PC-9 (cell line): ENCODE measurements around the gene WNK1. TPM values are rescaled to one million over a fixed set of nuclear protein-coding genes. Genes with fewer than 3 reads are reported as not detected.

ENCODE experiments used
- BruUV-seq: library from RNA; stranded (reverse); fragments of 400-500 nt; replicated peaks from 2 replicates; lab custom pipeline; 2021; lab: Mats Ljungman, UMichigan
- CTCF ChIA-PET: fragments of 300-600 bp; sonication (Branson Sonifier 250); formaldehyde crosslinking; loops from one replicate; lab custom pipeline; 2022; ENCODE audit warnings: antibody characterized with exemption; lab: Charles Lee
- POLR2A ChIA-PET: fragments of 300-600 bp; sonication (Branson Sonifier 250); formaldehyde crosslinking; loops from one replicate; lab custom pipeline; 2022; ENCODE audit warnings: antibody characterized with exemption; ENCODE audit not compliant: unreplicated experiment; lab: Charles Lee
- DNase-seq, 2 experiments: peaks; one replicate each; pipeline versions ENCODE4 v3.0.0 to v3.0.0-alpha.2; 2015 to 2022; ENCODE audit warnings: mixed read lengths in 1 of 2
- H2AFZ ChIP-seq: fragments of 200-600 bp; sonication (generic); 2 replicates; pipeline ENCODE4 v1.8.1; 2017; ENCODE audit warnings: antibody characterized with exemption
- H3F3A ChIP-seq: fragments of 200-600 bp; sonication (generic); 2 replicates; pipeline ENCODE4 v1.8.1; 2017; ENCODE audit warnings: antibody characterized with exemption, mild to moderate bottlenecking, low read depth; ENCODE audit not compliant: insufficient read depth
- H3K27ac ChIP-seq: fragments of 200-600 bp; sonication (generic); 2 replicates; pipeline ENCODE4 v1.6.1; 2016; ENCODE audit warnings: mixed run types
- H3K27me3 ChIP-seq: fragments of 200-600 bp; sonication (generic); 2 replicates; pipeline ENCODE4 v1.6.1; 2016; ENCODE audit warnings: low read depth, mixed run types; ENCODE audit not compliant: insufficient read depth
- H3K36me3 ChIP-seq: fragments of 200-600 bp; sonication (generic); 2 replicates; pipeline ENCODE4 v1.6.1; 2016; ENCODE audit warnings: low read depth, mixed run types
- H3K4me1 ChIP-seq: fragments of 200-600 bp; sonication (generic); replicated peaks from 2 replicates; pipeline ENCODE4 v1.6.1; 2016; ENCODE audit warnings: mixed run types; ENCODE audit not compliant: insufficient read depth
- H3K4me2 ChIP-seq: fragments of 200-600 bp; sonication (generic); 2 replicates; pipeline ENCODE4 v1.6.1; 2017; ENCODE audit warnings: mixed run types
- H3K4me3 ChIP-seq: fragments of 200-600 bp; sonication (generic); 2 replicates; pipeline ENCODE4 v1.6.1; 2016; ENCODE audit warnings: mixed run types
- H3K79me2 ChIP-seq: fragments of 200-600 bp; sonication (generic); 2 replicates; pipeline ENCODE4 v1.6.1; 2017; ENCODE audit warnings: low read depth, mixed run types
- H3K9me2 ChIP-seq: fragments of 200-600 bp; sonication (generic); 2 replicates; pipeline ENCODE4 v1.8.1; 2017; ENCODE audit warnings: mild to moderate bottlenecking; ENCODE audit not compliant: insufficient read depth
- H3K9me3 ChIP-seq: fragments of 200-600 bp; sonication (generic); 2 replicates; pipeline ENCODE4 v1.8.1; 2016; ENCODE audit warnings: low read depth; ENCODE audit not compliant: insufficient read depth
- H4K20me1 ChIP-seq: fragments of 200-600 bp; sonication (generic); 2 replicates; pipeline ENCODE4 v1.8.1; 2017; ENCODE audit not compliant: insufficient read depth
- EZH2 ChIP-seq: fragments of 200-600 bp; sonication (generic); IDR thresholded peaks from 2 replicates; pipeline ENCODE4 v1.8.0; 2017; ENCODE audit warnings: antibody characterized with exemption, low read depth
- intact Hi-C: fragments of 100-400 bp; cut with micrococcal nuclease; formaldehyde crosslinking; loops from one replicate; pipeline ENCODE4 v1.10.0; 2022; ENCODE audit not compliant: unreplicated experiment
- total RNA-seq: library from RNA; stranded (reverse); gene quantifications from 2 replicates; pipeline ENCODE4 v1.2.3, GENCODE V29; 2021
- TF ChIP-seq, protein P1 (sequence below): fragments of 200-600 bp; sonication (generic); conservative IDR thresholded peaks from 2 replicates; pipeline ENCODE4 v1.6.1; 2017; ENCODE audit warnings: mixed run types, antibody characterized with exemption, mild to moderate bottlenecking, moderate library complexity

The WNK1 gene
- total RNA-seq, 1 experiment from 2014 or later, result 142 TPM

DNA sequence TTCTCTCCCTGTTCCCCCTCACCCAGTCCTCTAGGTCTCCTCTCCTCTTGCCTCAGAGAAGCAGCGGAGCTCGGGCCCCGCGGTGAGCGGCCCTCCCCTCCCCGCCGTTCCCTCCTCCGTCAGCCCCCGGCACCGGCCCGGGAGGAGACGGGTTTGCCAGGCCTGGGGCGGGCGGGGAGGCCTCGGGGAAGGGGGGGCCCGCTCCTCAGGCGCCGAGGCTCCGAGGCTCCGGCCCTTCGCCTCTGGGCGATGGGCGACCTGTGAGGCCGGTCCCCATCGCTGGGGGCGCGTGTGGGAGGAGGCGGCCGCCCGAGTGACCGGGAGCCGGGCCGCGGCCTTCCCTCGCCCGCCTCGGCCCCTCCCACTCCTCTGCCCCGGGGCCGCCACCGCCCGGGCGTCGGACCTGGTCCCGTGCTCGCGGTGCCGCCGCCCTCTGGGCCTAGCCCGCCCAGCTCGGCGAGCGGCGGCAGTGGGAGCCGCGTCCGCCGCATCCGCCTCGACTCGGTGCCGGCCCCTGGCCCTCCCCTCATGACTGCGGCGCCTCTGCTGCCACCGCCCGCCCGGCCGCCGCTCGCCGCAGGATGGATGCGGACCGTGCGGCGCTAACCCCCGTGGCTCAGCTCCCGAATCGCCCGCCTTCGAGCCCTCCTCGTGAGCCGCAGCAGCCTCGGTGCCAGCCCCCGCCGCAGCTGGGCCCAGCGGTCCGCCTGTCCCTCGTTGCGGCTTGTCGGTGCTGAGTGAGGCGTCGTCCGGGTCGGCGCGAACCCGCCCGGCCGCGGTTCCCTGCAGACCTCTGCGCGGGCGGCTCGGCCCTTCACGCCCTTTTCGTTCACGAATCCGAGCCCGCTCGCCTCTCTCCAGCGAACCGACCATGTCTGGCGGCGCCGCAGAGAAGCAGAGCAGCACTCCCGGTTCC lies 574 bp downstream of the WNK1 start:
- Histone ChIP-seq H3K9me3 (no peaks in the 10 kb centered on the region), H4K20me1 (peaks cover 43% of the 10 kb centered on the region), H3K27me3 (no peaks in the 10 kb centered on the region), H3K36me3 (no peaks in the 10 kb centered on the region), H3K79me2 (peaks cover 50% of the 10 kb centered on the region), H3K4me2 (peak overlapping the region; percentile 84), H3K4me1 (peaks cover 43% of the 10 kb centered on the region), H2AFZ (peak overlapping the region; percentile 97), H3F3A (peaks cover 32% of the 10 kb centered on the region), H3K4me3 (peak overlapping the region; percentile 81), H3K9me2 (no peaks in the 10 kb centered on the region), H3K27ac (peak overlapping the region; percentile 50)
- CTCF ChIA-PET, result interaction anchor here (0.6 to 1.0 kb wide), 3 partner anchors 63 to 175 kb away, joined by 5 to 9 read pairs (median 5); no protein-coding TSS in a partner anchor
- POLR2A ChIA-PET, result interaction anchor here (0.7 kb wide), 2 partner anchors 156 to 788 kb away, joined by 3 to 16 read pairs; no protein-coding TSS in a partner anchor
- intact Hi-C loops, result loop anchor here (2.0 to 5.0 kb wide), 4 partner anchors 62 to 839 kb away; partner anchors contain the start of genes FBXL14 and RAD52
- TF ChIP-seq EZH2, result no peak
- TF ChIP-seq, protein P1, sequence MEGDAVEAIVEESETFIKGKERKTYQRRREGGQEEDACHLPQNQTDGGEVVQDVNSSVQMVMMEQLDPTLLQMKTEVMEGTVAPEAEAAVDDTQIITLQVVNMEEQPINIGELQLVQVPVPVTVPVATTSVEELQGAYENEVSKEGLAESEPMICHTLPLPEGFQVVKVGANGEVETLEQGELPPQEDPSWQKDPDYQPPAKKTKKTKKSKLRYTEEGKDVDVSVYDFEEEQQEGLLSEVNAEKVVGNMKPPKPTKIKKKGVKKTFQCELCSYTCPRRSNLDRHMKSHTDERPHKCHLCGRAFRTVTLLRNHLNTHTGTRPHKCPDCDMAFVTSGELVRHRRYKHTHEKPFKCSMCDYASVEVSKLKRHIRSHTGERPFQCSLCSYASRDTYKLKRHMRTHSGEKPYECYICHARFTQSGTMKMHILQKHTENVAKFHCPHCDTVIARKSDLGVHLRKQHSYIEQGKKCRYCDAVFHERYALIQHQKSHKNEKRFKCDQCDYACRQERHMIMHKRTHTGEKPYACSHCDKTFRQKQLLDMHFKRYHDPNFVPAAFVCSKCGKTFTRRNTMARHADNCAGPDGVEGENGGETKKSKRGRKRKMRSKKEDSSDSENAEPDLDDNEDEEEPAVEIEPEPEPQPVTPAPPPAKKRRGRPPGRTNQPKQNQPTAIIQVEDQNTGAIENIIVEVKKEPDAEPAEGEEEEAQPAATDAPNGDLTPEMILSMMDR, result no peak
- peak; percentile 38 to 68 for DNase-seq
- no TSS peak for BruUV-seq

DNA sequence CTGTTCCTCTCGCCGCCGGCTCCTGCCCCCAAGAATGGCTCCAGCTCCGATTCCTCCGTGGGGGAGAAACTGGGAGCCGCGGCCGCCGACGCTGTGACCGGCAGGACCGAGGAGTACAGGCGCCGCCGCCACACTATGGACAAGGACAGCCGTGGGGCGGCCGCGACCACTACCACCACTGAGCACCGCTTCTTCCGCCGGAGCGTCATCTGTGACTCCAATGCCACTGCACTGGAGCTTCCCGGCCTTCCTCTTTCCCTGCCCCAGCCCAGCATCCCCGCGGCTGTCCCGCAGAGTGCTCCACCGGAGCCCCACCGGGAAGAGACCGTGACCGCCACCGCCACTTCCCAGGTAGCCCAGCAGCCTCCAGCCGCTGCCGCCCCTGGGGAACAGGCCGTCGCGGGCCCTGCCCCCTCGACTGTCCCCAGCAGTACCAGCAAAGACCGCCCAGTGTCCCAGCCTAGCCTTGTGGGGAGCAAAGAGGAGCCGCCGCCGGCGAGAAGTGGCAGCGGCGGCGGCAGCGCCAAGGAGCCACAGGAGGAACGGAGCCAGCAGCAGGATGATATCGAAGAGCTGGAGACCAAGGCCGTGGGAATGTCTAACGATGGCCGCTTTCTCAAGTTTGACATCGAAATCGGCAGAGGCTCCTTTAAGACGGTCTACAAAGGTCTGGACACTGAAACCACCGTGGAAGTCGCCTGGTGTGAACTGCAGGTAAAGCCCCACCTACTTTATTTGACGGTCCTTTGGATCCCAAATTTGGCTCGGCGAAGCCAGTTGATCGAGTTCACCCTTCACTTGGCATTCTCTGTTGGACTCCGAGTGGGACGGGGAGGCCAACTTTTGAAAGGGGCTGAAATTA lies 1.5 kb downstream of the WNK1 start:
- intact Hi-C loops, result loop anchor here (2.0 to 5.0 kb wide), 4 partner anchors 61 to 838 kb away; partner anchors contain the start of genes FBXL14 and RAD52
- no peaks in the 10 kb centered on the region for H3K27me3 ChIP-seq
- peaks cover 32% of the 10 kb centered on the region for H3F3A ChIP-seq
- H3K4me3 ChIP-seq, result peak overlapping the region; percentile 81
- BruUV-seq, result TSS peak; percentile 33
- H4K20me1 ChIP-seq, result peaks cover 46% of the 10 kb centered on the region
- H3K4me1 ChIP-seq, result peaks cover 43% of the 10 kb centered on the region
- no peak for TF ChIP-seq EZH2
- TF ChIP-seq, protein P1, result no peak
- peak; percentile 46 to 56 for DNase-seq
- H3K4me2 ChIP-seq, result peak overlapping the region; percentile 84
- peak overlapping the region; percentile 97 for H2AFZ ChIP-seq
- no peaks in the 10 kb centered on the region for H3K9me2 ChIP-seq
- peaks cover 59% of the 10 kb centered on the region for H3K79me2 ChIP-seq
- ChIA-PET POLR2A (no interaction called here), CTCF (interaction anchor here (0.9 to 1.6 kb wide), 3 partner anchors 62 to 339 kb away, joined by 3 to 6 read pairs (median 5); no protein-coding TSS in a partner anchor)
- no peaks in the 10 kb centered on the region for H3K9me3 ChIP-seq
- no peaks in the 10 kb centered on the region for H3K36me3 ChIP-seq
- H3K27ac ChIP-seq, result peak overlapping the region; percentile 19; the same call in 1 of the 2 replicates

DNA sequence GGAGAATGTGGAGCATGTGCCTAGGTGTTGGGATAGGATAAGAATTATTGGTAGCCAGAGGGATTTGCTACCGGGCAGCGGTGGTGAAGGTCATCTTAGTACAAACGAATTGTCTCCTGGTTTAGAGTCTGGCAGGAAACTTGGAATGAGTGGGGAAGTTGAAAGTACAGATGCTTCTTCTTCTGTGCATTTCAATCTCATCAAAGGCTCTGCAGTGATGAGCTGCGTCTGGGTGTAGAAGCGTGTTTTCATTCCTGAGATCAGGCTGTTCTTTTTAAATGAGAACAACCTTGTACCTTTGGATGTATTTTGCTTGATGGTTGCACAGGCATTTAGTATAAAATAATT lies 2.1 kb downstream of the WNK1 start:
- ChIA-PET CTCF (interaction anchor here (0.9 to 1.6 kb wide), 2 partner anchors 184 to 339 kb away, joined by 3 to 6 read pairs; no protein-coding TSS in a partner anchor), POLR2A (interaction anchor here (0.7 to 1.0 kb wide), 2 partner anchors 13 to 184 kb away, joined by 3 to 4 read pairs; no protein-coding TSS in a partner anchor)
- H3K79me2 ChIP-seq, result peaks cover 65% of the 10 kb centered on the region
- H3K36me3 ChIP-seq, result no peaks in the 10 kb centered on the region
- peaks cover 48% of the 10 kb centered on the region for H4K20me1 ChIP-seq
- peak overlapping the region; percentile 81 for H3K4me3 ChIP-seq
- H3K27me3 ChIP-seq, result no peaks in the 10 kb centered on the region
- DNase-seq, result no peak
- no peaks in the 10 kb centered on the region for H3K9me3 ChIP-seq
- no TSS peak for BruUV-seq
- H3F3A ChIP-seq, result peaks cover 32% of the 10 kb centered on the region
- H2AFZ ChIP-seq, result peak overlapping the region; percentile 97; the same call in 1 of the 2 replicates
- TF ChIP-seq, protein P1, result no peak
- no peak for TF ChIP-seq EZH2
- no peaks in the 10 kb centered on the region for H3K9me2 ChIP-seq
- H3K27ac ChIP-seq, result peak overlapping the region; percentile 19; the same call in 1 of the 2 replicates
- H3K4me1 ChIP-seq, result peaks cover 40% of the 10 kb centered on the region
- H3K4me2 ChIP-seq, result peak overlapping the region; percentile 84
- intact Hi-C loops, result loop anchor here (5.0 kb wide), 3 partner anchors 193 to 838 kb away; partner anchors contain the start of genes FBXL14 and RAD52
